WTC11 (cell line): ENCODE data around the gene FXYD3. TPM values are rescaled to one million over a fixed set of nuclear protein-coding genes. Genes with fewer than 3 reads are reported as not detected.

Experiments used
- ATAC-seq: fragments of 200-7000 bp; cut with Tn5 transposase; 2 replicates; pipeline ENCODE4 v1.10.0; 2021; ENCODE audit warnings: mild to moderate bottlenecking, moderate library complexity
- CTCF ChIA-PET: fragments of 300-600 bp; sonication (Branson Sonifier 250); formaldehyde crosslinking; loops from one replicate; lab custom pipeline; 2021; ENCODE audit warnings: antibody characterized with exemption; lab: Charles Lee
- POLR2A ChIA-PET: fragments of 350-600 bp; sonication (Branson Sonifier 250); formaldehyde crosslinking; loops from one replicate; lab custom pipeline; 2021; ENCODE audit warnings: antibody characterized with exemption; lab: Charles Lee
- DNase-seq: peaks from one replicate; pipeline ENCODE4 v3.0.0; 2021; ENCODE audit warnings: low spot score
- H3K27ac Mint-ChIP-seq: 2 replicates; pipeline ENCODE4 v1.8.0; 2021; ENCODE audit warnings: mixed read lengths
- H3K27me3 Mint-ChIP-seq: 2 replicates; pipeline ENCODE4 v1.8.0; 2021; ENCODE audit warnings: low read depth, mild to moderate bottlenecking, moderate library complexity, mixed read lengths
- H3K36me3 Mint-ChIP-seq: 2 replicates; pipeline ENCODE4 v1.8.0; 2021; ENCODE audit warnings: mixed read lengths
- H3K4me1 Mint-ChIP-seq: 2 replicates; pipeline ENCODE4 v1.8.0; 2022; ENCODE audit warnings: mixed read lengths
- H3K4me3 Mint-ChIP-seq: 2 replicates; pipeline ENCODE4 v1.8.0; 2021; ENCODE audit warnings: mild to moderate bottlenecking, moderate library complexity, mixed read lengths
- H3K9me3 Mint-ChIP-seq: 2 replicates; pipeline ENCODE4 v1.8.0; 2021; ENCODE audit warnings: mixed read lengths
- CREM ChIP-seq: sonication (generic); formaldehyde crosslinking; IDR thresholded peaks from 2 replicates; pipeline ENCODE4 v1.8.1; 2022; ENCODE audit warnings: mild to moderate bottlenecking, missing genetic modification reagents, moderate library complexity
- EMX1 ChIP-seq: fragments of 250-450 bp; sonication (Bioruptor Pico); IDR thresholded peaks from 2 replicates; pipeline ENCODE4 v1.8.0; 2021; ENCODE audit warnings: mild to moderate bottlenecking
- ETV6 ChIP-seq: sonication (generic); formaldehyde crosslinking; IDR thresholded peaks from 2 replicates; pipeline ENCODE4 v1.8.1; 2022; ENCODE audit warnings: mild to moderate bottlenecking, missing genetic modification reagents
- FOXK1 ChIP-seq: sonication (generic); formaldehyde crosslinking; IDR thresholded peaks from 2 replicates; pipeline ENCODE4 v1.8.0; 2022; ENCODE audit warnings: mild to moderate bottlenecking, moderate library complexity, missing genetic modification reagents
- FOXP1 ChIP-seq: sonication (generic); formaldehyde crosslinking; IDR thresholded peaks from 2 replicates; pipeline ENCODE4 v1.8.0; 2022; ENCODE audit warnings: missing genetic modification reagents, mild to moderate bottlenecking, moderate library complexity, borderline replicate concordance
- GABPB1 ChIP-seq: sonication (generic); formaldehyde crosslinking; IDR thresholded peaks from 2 replicates; pipeline ENCODE4 v1.8.1; 2023; ENCODE audit warnings: mild to moderate bottlenecking, missing genetic modification reagents
- MAX ChIP-seq: sonication (generic); formaldehyde crosslinking; IDR thresholded peaks from 2 replicates; pipeline ENCODE4 v1.8.0; 2022; ENCODE audit warnings: mild to moderate bottlenecking, missing genetic modification reagents
- NFE2L1 ChIP-seq: sonication (generic); formaldehyde crosslinking; IDR thresholded peaks from 2 replicates; pipeline ENCODE4 v1.8.1; 2023; ENCODE audit warnings: missing genetic modification reagents
- PREB ChIP-seq: sonication (generic); formaldehyde crosslinking; IDR thresholded peaks from 2 replicates; pipeline ENCODE4 v1.8.1; 2022; ENCODE audit warnings: mild to moderate bottlenecking, missing genetic modification reagents, moderate library complexity, borderline replicate concordance
- PRRX2 ChIP-seq: fragments of 250-450 bp; sonication (Bioruptor Pico); IDR thresholded peaks from 2 replicates; pipeline ENCODE4 v1.8.0; 2021; ENCODE audit warnings: mild to moderate bottlenecking
- RORB ChIP-seq: fragments of 250-450 bp; sonication (Bioruptor Pico); IDR thresholded peaks from 2 replicates; pipeline ENCODE4 v1.9.0; 2021; ENCODE audit warnings: mild to moderate bottlenecking
- TCF7 ChIP-seq: sonication (generic); formaldehyde crosslinking; IDR thresholded peaks from 2 replicates; pipeline ENCODE4 v1.8.0; 2022; ENCODE audit warnings: mild to moderate bottlenecking, low read depth, missing genetic modification reagents, moderate library complexity
- TEAD1 ChIP-seq: sonication (generic); formaldehyde crosslinking; IDR thresholded peaks from 2 replicates; pipeline ENCODE4 v1.8.0; 2022; ENCODE audit warnings: mild to moderate bottlenecking, missing genetic modification reagents
- ZNF263 ChIP-seq: sonication (generic); formaldehyde crosslinking; IDR thresholded peaks from 2 replicates; pipeline ENCODE4 v1.8.1; 2022; ENCODE audit warnings: low read depth, mild to moderate bottlenecking, moderate library complexity, missing genetic modification reagents
- ZNF317 ChIP-seq: sonication (generic); formaldehyde crosslinking; IDR thresholded peaks from 2 replicates; pipeline ENCODE4 v1.8.1; 2023; ENCODE audit warnings: low read depth, mild to moderate bottlenecking, moderate library complexity, missing genetic modification reagents, borderline replicate concordance
- ZNF416 ChIP-seq: fragments of 250-450 bp; sonication (Bioruptor Pico); IDR thresholded peaks from 2 replicates; pipeline ENCODE4 v1.9.0; 2021; ENCODE audit warnings: mild to moderate bottlenecking, inconsistent platforms
- total RNA-seq: library from RNA; stranded (reverse); gene quantifications from 3 replicates; pipeline ENCODE4 v1.2.3, GENCODE V29; 2021
- TF ChIP-seq, protein P1 (sequence below): sonication (generic); formaldehyde crosslinking; IDR thresholded peaks from 2 replicates; pipeline ENCODE4 v1.8.1; 2023; ENCODE audit warnings: mild to moderate bottlenecking, missing genetic modification reagents

FXYD3 gene
- total RNA-seq, 1 experiment from 2014 or later = 1.8 TPM

DNA sequence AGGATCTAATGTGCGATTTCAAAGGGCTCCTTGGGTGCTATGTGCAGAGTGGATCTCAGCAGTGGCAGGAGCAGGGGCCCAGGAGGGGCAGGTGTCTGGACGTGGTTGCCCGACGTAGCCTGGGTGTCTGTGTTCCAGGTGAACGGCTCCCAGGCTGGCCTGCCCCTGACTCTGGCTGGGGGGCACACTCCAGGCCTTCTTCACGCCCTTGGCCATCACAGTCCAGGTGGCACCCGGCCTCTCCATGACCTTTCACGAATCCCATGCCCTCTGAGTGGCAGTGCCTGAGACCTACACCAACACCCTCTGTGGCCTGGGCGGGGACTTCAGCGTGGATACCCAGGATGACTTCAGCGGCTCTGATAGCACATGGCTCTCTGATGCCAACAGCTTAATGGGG, 11.3 kb upstream of the FXYD3 start (continued):
- TF ChIP-seq TCF7 (CRISPR knock-in tag) (no peak), GABPB1 (no peak), ZNF263 (CRISPR knock-in tag) (no peak), CREM (CRISPR knock-in tag) (no peak), FOXP1 (CRISPR knock-in tag) (no peak)

DNA sequence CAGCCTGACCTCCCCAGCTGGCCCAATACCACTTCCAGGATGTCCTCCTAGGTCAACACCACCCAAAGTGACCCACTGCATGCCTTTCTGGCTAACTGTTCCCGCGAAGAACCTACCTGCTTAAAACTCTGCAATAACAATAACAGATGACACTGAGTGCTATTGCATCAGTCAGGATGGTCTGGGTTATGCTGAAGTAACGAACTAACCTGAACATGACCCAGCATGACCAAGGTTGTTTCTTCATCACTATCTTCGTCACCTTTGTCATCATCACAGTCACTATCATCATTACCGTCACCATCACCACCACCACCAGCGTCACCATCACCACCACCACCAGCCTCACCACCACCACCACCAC, 10.6 kb upstream of the FXYD3 start:
- CTCF ChIA-PET = interaction anchor here (1.4 kb wide), 1 partner anchor 10 kb away, joined by 4 read pairs; no protein-coding TSS in a partner anchor

DNA sequence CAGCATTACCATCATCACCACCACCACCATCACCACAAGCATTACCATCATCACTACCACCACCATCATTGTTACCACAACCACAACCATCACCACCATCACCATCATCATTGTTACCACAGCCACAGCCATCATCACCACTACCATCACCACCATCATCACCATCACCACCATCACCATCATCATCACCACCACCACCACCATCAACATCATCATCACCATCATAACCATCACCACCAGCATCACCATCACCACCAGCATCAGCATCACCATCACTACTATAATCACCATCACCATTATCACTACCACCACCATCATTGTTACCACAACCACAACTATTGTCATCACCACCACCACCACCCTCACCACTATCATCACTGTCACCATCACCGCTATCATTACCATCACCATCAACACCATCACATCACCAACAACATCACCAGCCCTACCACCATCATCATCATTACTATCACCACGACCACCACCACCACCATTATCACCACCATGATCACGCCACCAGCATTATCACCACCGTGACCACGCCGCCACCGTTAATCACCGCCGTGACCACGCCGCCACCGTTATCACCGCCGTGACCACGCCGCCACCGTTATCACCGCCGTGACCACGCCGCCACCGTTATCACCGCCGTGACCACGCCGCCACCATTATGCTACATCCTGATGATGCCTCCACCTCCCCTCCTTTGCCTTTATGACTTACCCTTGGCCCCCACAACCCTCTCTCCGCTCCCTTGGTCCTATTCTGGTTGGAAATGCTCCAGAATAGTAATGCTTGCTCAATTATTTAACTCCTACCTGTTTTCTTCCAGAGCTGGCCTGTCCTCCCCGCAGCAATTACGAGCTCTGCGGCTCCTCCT, 10.0 kb upstream of the FXYD3 start:
- ChIA-PET CTCF (interaction anchor here (0.7 kb wide), 1 partner anchor 9 kb away, joined by 3 read pairs; no protein-coding TSS in a partner anchor), POLR2A (no interaction called here)
- DNase-seq (no peak), ATAC-seq (no peak)
- H3K9me3 Mint-ChIP-seq = peaks cover 8% of the 10 kb centered on the region; the same call in 1 of the 2 replicates
- TF ChIP-seq ZNF317 (CRISPR knock-in tag) (no peak), RORB (CRISPR knock-in tag) (no peak)
- TF ChIP-seq, all 79 proteins: peak for 0
- Mint-ChIP-seq H3K27ac (no peak overlapping the region), H3K4me3 (no peak overlapping the region), H3K27me3 (no peaks in the 10 kb centered on the region), H3K36me3 (0 out of 2 replicates have a peak, but pooled peaks cover 3% of the 10 kb centered on the region), H3K4me1 (peaks cover 7% of the 10 kb centered on the region)

More for the DNA sequence above, 10.6 kb upstream of the FXYD3 start:
- 0 out of 2 replicates have a peak, but pooled peaks cover 7% of the 10 kb centered on the region for H3K4me1 Mint-ChIP-seq
- H3K36me3 Mint-ChIP-seq = 0 out of 2 replicates have a peak, but pooled peaks cover 3% of the 10 kb centered on the region
- POLR2A ChIA-PET = no interaction called here
- no peak for ATAC-seq
- H3K4me3 Mint-ChIP-seq = no peak overlapping the region
- TF ChIP-seq TEAD1 (CRISPR knock-in tag) = no peak
- no peak for TF ChIP-seq MAX (CRISPR knock-in tag)
- no peak for TF ChIP-seq ETV6
- no peak overlapping the region for H3K27ac Mint-ChIP-seq
- no peaks in the 10 kb centered on the region for H3K27me3 Mint-ChIP-seq
- H3K9me3 Mint-ChIP-seq = peaks cover 8% of the 10 kb centered on the region; the same call in 1 of the 2 replicates
- no peak for DNase-seq

- Mint-ChIP-seq H3K9me3 (peaks cover 8% of the 10 kb centered on the region; the same call in 1 of the 2 replicates), H3K4me1 (peaks cover 8% of the 10 kb centered on the region), H3K27ac (no peak overlapping the region), H3K27me3 (no peaks in the 10 kb centered on the region), H3K36me3 (0 out of 2 replicates have a peak, but pooled peaks cover 3% of the 10 kb centered on the region), H3K4me3 (no peak overlapping the region)
- TF ChIP-seq PREB (CRISPR knock-in tag) (no peak), FOXK1 (CRISPR knock-in tag) (no peak), EMX1 (CRISPR knock-in tag) (no peak), NFE2L1 (CRISPR knock-in tag) (no peak), PRRX2 (CRISPR knock-in tag) (no peak), ZNF416 (no peak)
- TF ChIP-seq, protein P1, sequence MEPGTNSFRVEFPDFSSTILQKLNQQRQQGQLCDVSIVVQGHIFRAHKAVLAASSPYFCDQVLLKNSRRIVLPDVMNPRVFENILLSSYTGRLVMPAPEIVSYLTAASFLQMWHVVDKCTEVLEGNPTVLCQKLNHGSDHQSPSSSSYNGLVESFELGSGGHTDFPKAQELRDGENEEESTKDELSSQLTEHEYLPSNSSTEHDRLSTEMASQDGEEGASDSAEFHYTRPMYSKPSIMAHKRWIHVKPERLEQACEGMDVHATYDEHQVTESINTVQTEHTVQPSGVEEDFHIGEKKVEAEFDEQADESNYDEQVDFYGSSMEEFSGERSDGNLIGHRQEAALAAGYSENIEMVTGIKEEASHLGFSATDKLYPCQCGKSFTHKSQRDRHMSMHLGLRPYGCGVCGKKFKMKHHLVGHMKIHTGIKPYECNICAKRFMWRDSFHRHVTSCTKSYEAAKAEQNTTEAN (CRISPR knock-in tag) = no peak
- ChIA-PET CTCF (interaction anchor here (0.7 kb wide), 1 partner anchor 9 kb away, joined by 3 read pairs; no protein-coding TSS in a partner anchor), POLR2A (no interaction called here)
- ATAC-seq = no peak
- no peak for DNase-seq
Observed at GRCh38 chr19:35106291-35106583, 9.4 kb upstream of the FXYD3 start.
